22Rv1 (cell line): ENCODE results near the gene SFTPA1.

Experiments
- CTCF ChIP-seq: fragments of 450-650 bp; IDR thresholded peaks from 2 replicates; pipeline ENCODE4 v1.5.1; 2017; ENCODE audit warnings: mild to moderate bottlenecking
- ZFX ChIP-seq: fragments of 450-650 bp; IDR thresholded peaks from 2 replicates; pipeline ENCODE4 v1.6.1; 2017; ENCODE audit warnings: antibody characterized with exemption, borderline replicate concordance

- TF ChIP-seq ZFX (no peak), CTCF (no peak)
Observed at GRCh38 chr10:79628988-79629954, 18.5 kb downstream of the SFTPA1 start.
